GM10248 (cell line): ENCODE data around the gene MYO15A.

Experiments
- CTCF ChIA-PET: fragments of 300-600 bp; sonication (Branson Sonifier 250); formaldehyde crosslinking; extraction: SDS; loops from one replicate; lab custom pipeline; 2021; ENCODE audit warnings: antibody characterized with exemption; lab: Yijun Ruan, JAX
- POLR2A ChIA-PET: fragments of 350-650 bp; sonication (Branson Sonifier 250); formaldehyde crosslinking; extraction: SDS; loops from one replicate; lab custom pipeline; 2020; ENCODE audit warnings: antibody characterized with exemption; lab: Yijun Ruan, JAX
- DNase-seq: peaks from one replicate; pipeline ENCODE4 v3.0.0; 2012; ENCODE audit errors: extremely low spot score
- CTCF ChIP-seq: IDR thresholded peaks from 2 replicates; pipeline ENCODE4 v1.5.1; 2012; ENCODE audit warnings: mild to moderate bottlenecking, low read depth; ENCODE audit errors: extremely low read depth, missing control alignments, control extremely low read depth

Gene MYO15A

GRCh38 chr17:18177133-18177532 lies 68.6 kb downstream of the MYO15A start:
- ChIA-PET CTCF (interaction anchor here (1.8 to 2.1 kb wide), 3 partner anchors 12 to 35 kb away, joined by 4 to 6 read pairs (median 5); no protein-coding TSS in a partner anchor), POLR2A (no interaction called here)
- no peak for DNase-seq
- TF ChIP-seq CTCF, result no peak

- CTCF ChIA-PET, result interaction anchor here (1.6 to 2.1 kb wide), 4 partner anchors 13 to 36 kb away, joined by 3 to 6 read pairs (median 4); no protein-coding TSS in a partner anchor
- no peak for DNase-seq
- TF ChIP-seq CTCF, result no peak
- POLR2A ChIA-PET, result no interaction called here
Measured at GRCh38 chr17:18177722-18178121, 69.2 kb downstream of the MYO15A start.

GRCh38 chr17:18179196-18179595 lies 70.6 kb downstream of the MYO15A start:
- TF ChIP-seq CTCF, result no peak
- CTCF ChIA-PET, result interaction anchor here (0.7 to 7.5 kb wide), 5 partner anchors 9 to 38 kb away, joined by 3 to 51 read pairs (median 4); no protein-coding TSS in a partner anchor
- POLR2A ChIA-PET, result no interaction called here
- DNase-seq, result no peak

GRCh38 chr17:18179804-18180203 lies 71.2 kb downstream of the MYO15A start:
- ChIA-PET CTCF (interaction anchor here (0.8 to 7.5 kb wide), 5 partner anchors 8 to 38 kb away, joined by 3 to 51 read pairs (median 4); no protein-coding TSS in a partner anchor), POLR2A (interaction anchor here (0.7 kb wide), 1 partner anchor 19 kb away, joined by 8 read pairs; no protein-coding TSS in a partner anchor)

GRCh38 chr17:18181358-18181757 lies 72.8 kb downstream of the MYO15A start:
- no peak for DNase-seq
- POLR2A ChIA-PET, result no interaction called here
- TF ChIP-seq CTCF, result no peak
- CTCF ChIA-PET, result interaction anchor here (1.0 to 7.5 kb wide), 4 partner anchors 9 to 40 kb away, joined by 3 to 51 read pairs (median 14); no protein-coding TSS in a partner anchor

More at GRCh38 chr17:18179804-18180203, 71.2 kb downstream of the MYO15A start:
- TF ChIP-seq CTCF, result no peak
- no peak for DNase-seq

GRCh38 chr17:18182110-18182977 lies 73.8 kb downstream of the MYO15A start:
- CTCF ChIA-PET, result interaction anchor here (1.0 to 7.5 kb wide), 8 partner anchors 10 to 41 kb away, joined by 3 to 51 read pairs (median 6); no protein-coding TSS in a partner anchor
- POLR2A ChIA-PET, result interaction anchor here (1.1 to 1.6 kb wide), 4 partner anchors 21 to 42 kb away, joined by 3 to 4 read pairs (median 3); no protein-coding TSS in a partner anchor
- no peak for TF ChIP-seq CTCF
- no peak for DNase-seq
